ENCODE results near the gene TTK.

DNA sequence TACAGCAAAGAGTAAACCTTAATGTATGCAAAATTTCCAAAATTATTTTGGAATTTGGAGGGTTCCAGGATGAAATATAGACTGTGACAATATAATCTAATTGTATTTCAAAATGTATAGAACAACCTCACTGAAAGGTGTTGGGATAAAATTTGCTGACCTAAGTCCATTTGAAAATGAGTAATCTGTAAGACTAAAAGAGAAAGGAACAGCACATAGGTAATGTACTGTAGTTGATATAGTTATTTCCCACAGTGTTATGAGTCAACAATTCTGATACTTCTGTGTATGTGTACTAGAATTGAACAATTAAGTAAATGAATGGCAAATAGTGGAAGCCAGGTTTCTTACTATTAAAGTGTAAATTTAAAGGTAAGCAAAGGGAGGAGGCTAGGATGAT, 33.3 kb upstream of the TTK start:
- TF ChIP-seq POLR2AphosphoS5 (IDR thresholded peaks at IDR 0.05; ENCODE audit: low read depth) (no peak), EZH2phosphoT487 (IDR thresholded peaks at IDR 0.05; ENCODE audit: unreplicated experiment) (no peak), NANOG (IDR thresholded peaks at IDR 0.05; ENCODE audit: borderline replicate concordance) (no peak), CTCF (conservative IDR thresholded peaks at IDR 0.05; ENCODE audit: low read depth in 2 of 2) (no peak), CREB1 (CRISPR knock-in tag; IDR thresholded peaks at IDR 0.05; ENCODE audit: low read depth) (no peak), EZH2 (IDR thresholded peaks at IDR 0.05; ENCODE audit: low read depth, unreplicated experiment) (no peak), ZNF331 (CRISPR knock-in tag; IDR thresholded peaks at IDR 0.05; ENCODE audit: low read depth) (no peak), ETS1 (IDR thresholded peaks at IDR 0.05) (no peak), ZNF114 (CRISPR knock-in tag; IDR thresholded peaks at IDR 0.05) (no peak), ZNF462 (CRISPR knock-in tag; IDR thresholded peaks at IDR 0.05) (no peak), JUNB (IDR thresholded peaks at IDR 0.05; ENCODE audit: unreplicated experiment) (no peak), STAT1 (IDR thresholded peaks at IDR 0.05; ENCODE audit: unreplicated experiment) (no peak)
- TF ChIP-seq, protein P1, sequence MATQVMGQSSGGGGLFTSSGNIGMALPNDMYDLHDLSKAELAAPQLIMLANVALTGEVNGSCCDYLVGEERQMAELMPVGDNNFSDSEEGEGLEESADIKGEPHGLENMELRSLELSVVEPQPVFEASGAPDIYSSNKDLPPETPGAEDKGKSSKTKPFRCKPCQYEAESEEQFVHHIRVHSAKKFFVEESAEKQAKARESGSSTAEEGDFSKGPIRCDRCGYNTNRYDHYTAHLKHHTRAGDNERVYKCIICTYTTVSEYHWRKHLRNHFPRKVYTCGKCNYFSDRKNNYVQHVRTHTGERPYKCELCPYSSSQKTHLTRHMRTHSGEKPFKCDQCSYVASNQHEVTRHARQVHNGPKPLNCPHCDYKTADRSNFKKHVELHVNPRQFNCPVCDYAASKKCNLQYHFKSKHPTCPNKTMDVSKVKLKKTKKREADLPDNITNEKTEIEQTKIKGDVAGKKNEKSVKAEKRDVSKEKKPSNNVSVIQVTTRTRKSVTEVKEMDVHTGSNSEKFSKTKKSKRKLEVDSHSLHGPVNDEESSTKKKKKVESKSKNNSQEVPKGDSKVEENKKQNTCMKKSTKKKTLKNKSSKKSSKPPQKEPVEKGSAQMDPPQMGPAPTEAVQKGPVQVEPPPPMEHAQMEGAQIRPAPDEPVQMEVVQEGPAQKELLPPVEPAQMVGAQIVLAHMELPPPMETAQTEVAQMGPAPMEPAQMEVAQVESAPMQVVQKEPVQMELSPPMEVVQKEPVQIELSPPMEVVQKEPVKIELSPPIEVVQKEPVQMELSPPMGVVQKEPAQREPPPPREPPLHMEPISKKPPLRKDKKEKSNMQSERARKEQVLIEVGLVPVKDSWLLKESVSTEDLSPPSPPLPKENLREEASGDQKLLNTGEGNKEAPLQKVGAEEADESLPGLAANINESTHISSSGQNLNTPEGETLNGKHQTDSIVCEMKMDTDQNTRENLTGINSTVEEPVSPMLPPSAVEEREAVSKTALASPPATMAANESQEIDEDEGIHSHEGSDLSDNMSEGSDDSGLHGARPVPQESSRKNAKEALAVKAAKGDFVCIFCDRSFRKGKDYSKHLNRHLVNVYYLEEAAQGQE (IDR thresholded peaks at IDR 0.05; ENCODE audit: unreplicated experiment), result no peak
